Tibial nerve (tissue), 4 donors: ENCODE results near the gene ADCY2. TPM values are rescaled to one million over a fixed set of nuclear protein-coding genes. Genes with fewer than 3 reads are reported as not detected.

Source experiments
- DNase-seq, 2 donors: peaks; one replicate each; pipeline ENCODE4 v3.0.0-alpha.2; 2019; ENCODE audit warnings: low spot score in 2 of 2
- H3K27ac ChIP-seq, 4 donors: fragments of 200-600 bp; sonication (generic) in 3 of 4; one replicate each; pipeline ENCODE4 v1.5.1; 2017 to 2019; ENCODE audit warnings: mild to moderate bottlenecking in 1 of 4
- H3K27me3 ChIP-seq, 2 donors: fragments of 200-600 bp; sonication (generic) in 1 of 2; one replicate each; pipeline versions ENCODE4 v1.5.1 to v1.6.0; 2017 to 2019
- H3K36me3 ChIP-seq, 3 donors: fragments of 200-600 bp; sonication (generic); one replicate each; pipeline ENCODE4 v1.5.1; 2018 to 2019
- H3K4me1 ChIP-seq, 4 donors: fragments of 200-600 bp; sonication (generic) in 3 of 4; one replicate each; pipeline ENCODE4 v1.5.1; 2017 to 2019
- H3K4me3 ChIP-seq, 4 donors: fragments of 200-600 bp; sonication (generic) in 3 of 4; one replicate each; pipeline ENCODE4 v1.5.1; 2017 to 2019; ENCODE audit warnings: mild to moderate bottlenecking in 1 of 4, moderate library complexity in 1 of 4
- H3K9me3 ChIP-seq, 4 donors: fragments of 200-600 bp; sonication (generic) in 3 of 4; one replicate each; pipeline ENCODE4 v1.5.1; 2017 to 2019
- CTCF ChIP-seq, 5 experiments: fragments of 200-600 bp in 3 of 5; fragments of 450-650 bp in 2 of 5; sonication (generic) in 3 of 5; IDR thresholded peaks; one replicate each; pipeline ENCODE4 v1.5.1; 2016 to 2019; ENCODE audit warnings: antibody characterized with exemption in 5 of 5, mild to moderate bottlenecking in 3 of 5, moderate library complexity in 2 of 5
- EP300 ChIP-seq, 2 donors: sonication (generic); formaldehyde crosslinking; IDR thresholded peaks; one replicate each; pipeline ENCODE4 v1.6.1; 2017; ENCODE audit warnings: antibody characterized with exemption in 2 of 2, mild to moderate bottlenecking in 1 of 2
- POLR2A ChIP-seq, 2 donors: fragments of 450-650 bp; IDR thresholded peaks; one replicate each; pipeline ENCODE4 v1.6.1; 2017; ENCODE audit warnings: antibody characterized with exemption in 2 of 2, mild to moderate bottlenecking in 2 of 2, moderate library complexity in 2 of 2
- WGBS, 2 donors: methylation state at CpG; one replicate each; pipeline ENCODE4 v1.1.5; 2018; 5-methylcytosine and 5-hydroxymethylcytosine counted together
- total RNA-seq, 4 donors: library from RNA; depleted of rRNA; stranded (reverse); fragments of >200 nt; gene quantifications; one replicate each; pipeline ENCODE4 v1.1.0, GENCODE V29; 2016

The ADCY2 gene
- total RNA-seq, 4 donors from 2014 or later: 4.2 to 11.8 (median 10.0) TPM

GRCh38 chr5:7393921-7394799, 1.8 kb upstream of the ADCY2 start:
- peaks cover 0 to 15% of the 10 kb centered on the region in 2 donors for H3K27me3 ChIP-seq
- H3K4me3 ChIP-seq: no peak overlapping the region
- no peaks in the 10 kb centered on the region for H3K36me3 ChIP-seq
- DNase-seq: no peak
- H3K27ac ChIP-seq: no peak overlapping the region
- 86 to 90% methylated on average over 12 to 14 of the region's 14 CpGs for WGBS, 2 donors
- no peaks in the 10 kb centered on the region for H3K9me3 ChIP-seq
- TF ChIP-seq EP300 (IDR thresholded peaks at IDR 0.05) (no peak), POLR2A (IDR thresholded peaks at IDR 0.05) (no peak), CTCF (IDR thresholded peaks at IDR 0.05) (no peak)
- peaks cover 0 to 33% (median 0%) of the 10 kb centered on the region in 4 donors for H3K4me1 ChIP-seq

GRCh38 chr5:7394889-7395431, 978 bp upstream of the ADCY2 start:
- no peaks in the 10 kb centered on the region for H3K9me3 ChIP-seq
- peaks cover 0 to 33% (median 0%) of the 10 kb centered on the region in 4 donors for H3K4me1 ChIP-seq
- no peak for TF ChIP-seq EP300 (IDR thresholded peaks at IDR 0.05)
- no peak for TF ChIP-seq POLR2A (IDR thresholded peaks at IDR 0.05)
- no peak for TF ChIP-seq CTCF (IDR thresholded peaks at IDR 0.05)
- H3K4me3 ChIP-seq: peak overlapping the region in 1 of 4 donors; percentile 56
- H3K27ac ChIP-seq: peak overlapping the region in 2 of 4 donors; percentile 73 to 75
- peaks cover 0 to 15% of the 10 kb centered on the region in 2 donors for H3K27me3 ChIP-seq
- no peaks in the 10 kb centered on the region for H3K36me3 ChIP-seq
- DNase-seq: no peak
- 23 to 46% methylated on average over 9 to 22 of the region's 45 CpGs for WGBS, 2 donors

GRCh38 chr5:7395432-7395946, 449 bp upstream of the ADCY2 start:
- Histone ChIP-seq H3K9me3 (no peaks in the 10 kb centered on the region), H3K4me1 (peaks cover 0 to 33% (median 0%) of the 10 kb centered on the region in 4 donors), H3K36me3 (no peaks in the 10 kb centered on the region), H3K4me3 (peak overlapping the region; percentile 25 to 56 (median 32)), H3K27me3 (peaks cover 0 to 15% of the 10 kb centered on the region in 2 donors), H3K27ac (peak overlapping the region in 2 of 4 donors; percentile 73 to 75)
- no peak for DNase-seq
- TF ChIP-seq EP300 (IDR thresholded peaks at IDR 0.05) (no peak), POLR2A (IDR thresholded peaks at IDR 0.05) (no peak), CTCF (IDR thresholded peaks at IDR 0.05) (no peak)
- 2 to 8% methylated on average over 12 to 13 of the region's 31 CpGs for WGBS, 2 donors

GRCh38 chr5:7396713-7397454, 946 bp downstream of the ADCY2 start:
- Histone ChIP-seq H3K27ac (peak overlapping the region in 1 of 4 donors; percentile 79), H3K36me3 (no peaks in the 10 kb centered on the region), H3K27me3 (peaks cover 0 to 15% of the 10 kb centered on the region in 2 donors), H3K4me3 (peak overlapping the region; percentile 38 to 67 (median 44)), H3K9me3 (no peaks in the 10 kb centered on the region), H3K4me1 (peaks cover 0 to 33% (median 0%) of the 10 kb centered on the region in 4 donors)
- peak in 1 of 2 donors; percentile 35 for DNase-seq
- TF ChIP-seq CTCF (IDR thresholded peaks at IDR 0.05) (no peak), EP300 (IDR thresholded peaks at IDR 0.05) (peak in 1 of 2 donors; percentile 15)
- 2 to 3% methylated on average over 27 of the region's 27 CpGs for WGBS, 2 donors
